ENCODE data around the gene SMKR1. TPM values are rescaled to one million over a fixed set of nuclear protein-coding genes. Genes with fewer than 3 reads are reported as not detected.

Gene SMKR1
- total RNA-seq, 1 experiment from 2014 or later = 8.9 TPM

DNA sequence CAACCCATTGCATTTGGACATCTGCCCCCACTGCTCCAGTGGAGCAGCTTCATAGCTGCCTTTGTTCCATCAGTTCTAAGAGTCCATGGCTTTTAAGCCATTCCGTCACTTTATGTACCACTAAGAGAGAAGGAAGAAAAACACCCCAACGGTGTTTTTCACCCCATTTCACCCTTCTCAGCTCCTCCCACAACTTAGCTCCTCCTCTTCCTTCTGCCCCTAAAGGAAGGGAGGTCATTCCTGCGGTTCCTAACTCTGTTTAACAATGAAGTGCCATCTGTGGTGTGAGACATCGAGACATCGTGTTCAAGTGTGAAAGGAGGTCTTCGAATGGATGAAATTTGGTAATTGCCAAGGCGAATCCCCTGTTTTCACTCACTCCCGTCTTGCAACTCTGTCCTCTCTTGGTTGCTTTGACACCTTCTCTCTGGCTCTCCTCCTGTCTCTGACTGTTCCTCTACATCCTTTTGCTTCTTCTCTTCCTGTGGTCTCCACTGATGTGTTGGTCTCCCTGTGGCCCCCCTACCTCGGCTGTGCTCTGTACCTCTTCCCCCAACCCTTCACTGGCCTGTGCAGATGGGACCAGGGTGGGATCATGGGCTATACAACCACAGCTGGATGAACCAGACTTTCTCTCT lies 23.0 kb downstream of the SMKR1 start (continued):
- TF ChIP-seq, protein P1, sequence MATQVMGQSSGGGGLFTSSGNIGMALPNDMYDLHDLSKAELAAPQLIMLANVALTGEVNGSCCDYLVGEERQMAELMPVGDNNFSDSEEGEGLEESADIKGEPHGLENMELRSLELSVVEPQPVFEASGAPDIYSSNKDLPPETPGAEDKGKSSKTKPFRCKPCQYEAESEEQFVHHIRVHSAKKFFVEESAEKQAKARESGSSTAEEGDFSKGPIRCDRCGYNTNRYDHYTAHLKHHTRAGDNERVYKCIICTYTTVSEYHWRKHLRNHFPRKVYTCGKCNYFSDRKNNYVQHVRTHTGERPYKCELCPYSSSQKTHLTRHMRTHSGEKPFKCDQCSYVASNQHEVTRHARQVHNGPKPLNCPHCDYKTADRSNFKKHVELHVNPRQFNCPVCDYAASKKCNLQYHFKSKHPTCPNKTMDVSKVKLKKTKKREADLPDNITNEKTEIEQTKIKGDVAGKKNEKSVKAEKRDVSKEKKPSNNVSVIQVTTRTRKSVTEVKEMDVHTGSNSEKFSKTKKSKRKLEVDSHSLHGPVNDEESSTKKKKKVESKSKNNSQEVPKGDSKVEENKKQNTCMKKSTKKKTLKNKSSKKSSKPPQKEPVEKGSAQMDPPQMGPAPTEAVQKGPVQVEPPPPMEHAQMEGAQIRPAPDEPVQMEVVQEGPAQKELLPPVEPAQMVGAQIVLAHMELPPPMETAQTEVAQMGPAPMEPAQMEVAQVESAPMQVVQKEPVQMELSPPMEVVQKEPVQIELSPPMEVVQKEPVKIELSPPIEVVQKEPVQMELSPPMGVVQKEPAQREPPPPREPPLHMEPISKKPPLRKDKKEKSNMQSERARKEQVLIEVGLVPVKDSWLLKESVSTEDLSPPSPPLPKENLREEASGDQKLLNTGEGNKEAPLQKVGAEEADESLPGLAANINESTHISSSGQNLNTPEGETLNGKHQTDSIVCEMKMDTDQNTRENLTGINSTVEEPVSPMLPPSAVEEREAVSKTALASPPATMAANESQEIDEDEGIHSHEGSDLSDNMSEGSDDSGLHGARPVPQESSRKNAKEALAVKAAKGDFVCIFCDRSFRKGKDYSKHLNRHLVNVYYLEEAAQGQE (IDR thresholded peaks at IDR 0.05; ENCODE audit: low read depth) = no peak
- TF ChIP-seq FOSL1 (IDR thresholded peaks at IDR 0.05; ENCODE audit: low read depth) = no peak
- no peak for TF ChIP-seq MAX (IDR thresholded peaks at IDR 0.05)
- no peak for TF ChIP-seq RAD21 (IDR thresholded peaks at IDR 0.05; ENCODE audit: low read depth)

GRCh38 chr7:129529643-129530042 lies 27.3 kb downstream of the SMKR1 start:
- Histone ChIP-seq H2AFZ (ENCODE audit: low read depth, low read length, poor library complexity, severe bottlenecking) (no peak overlapping the region), H3K9me3 (ENCODE audit: control insufficient read depth in 1 of 2, insufficient read depth in 1 of 2, low read depth in 1 of 2, low read length in 2 of 2) (no peaks in the 10 kb centered on the region), H3K4me2 (ENCODE audit: low read length) (no peak overlapping the region), H3K27ac (ENCODE audit: low read depth, low read length) (no peak overlapping the region), H3K79me2 (ENCODE audit: insufficient read depth, low read length) (no peaks in the 10 kb centered on the region), H3K9ac (ENCODE audit: low read length) (no peak overlapping the region), H3K4me1 (ENCODE audit: control insufficient read depth in 1 of 2, insufficient read depth in 2 of 2, low read length in 2 of 2) (peaks cover 11 to 35% of the 10 kb centered on the region in 2 experiments), H4K20me1 (ENCODE audit: insufficient read depth) (no peaks in the 10 kb centered on the region), H3K36me3 (ENCODE audit: control insufficient read depth in 1 of 2, insufficient read depth in 2 of 2, low read length in 2 of 2) (no peaks in the 10 kb centered on the region), H3K4me3 (replicated peaks in 1 of 2; ENCODE audit: low read depth in 1 of 2, low read length in 2 of 2) (no peak overlapping the region), H3K9me2 (ENCODE audit: insufficient read depth) (no peaks in the 10 kb centered on the region), H3K27me3 (ENCODE audit: insufficient read depth, low read length) (no peaks in the 10 kb centered on the region)
- intact Hi-C loops (cut with micrococcal nuclease) = no loop called here
- ChIA-PET CTCF (no interaction called here), POLR2A (no interaction called here), RAD21 (ENCODE audit: low non-redundant PET in 1 of 2, low total read pairs in 2 of 2, uncharacterized antibody in 2 of 2, unreplicated experiment in 2 of 2) (no interaction called here)
- DNase-seq (ENCODE audit: low read depth, low spot score) = no peak
- TF ChIP-seq EZH2 (IDR thresholded peaks at IDR 0.05) = no peak
- TF ChIP-seq, protein P2, sequence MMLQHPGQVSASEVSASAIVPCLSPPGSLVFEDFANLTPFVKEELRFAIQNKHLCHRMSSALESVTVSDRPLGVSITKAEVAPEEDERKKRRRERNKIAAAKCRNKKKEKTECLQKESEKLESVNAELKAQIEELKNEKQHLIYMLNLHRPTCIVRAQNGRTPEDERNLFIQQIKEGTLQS (IDR thresholded peaks at IDR 0.05) = no peak
- TF ChIP-seq ZBTB33 (IDR thresholded peaks at IDR 0.05; ENCODE audit: extremely low read depth, insufficient replicate concordance, low read length) = no peak
- no TSS peak for BruUV-seq (replicated peaks)
- ATAC-seq = peak; percentile 17; the same call in 1 of the 2 replicates

Data from HCT116 (cell line).